Measurements from ENCODE around the gene RABL2B. TPM values are rescaled to one million over a fixed set of nuclear protein-coding genes. Genes with fewer than 3 reads are reported as not detected.
A peak's percentile ranks its signal among the peaks of the same experiment; 100 is the strongest.

RABL2B gene
- total RNA-seq, 4 donors from 2014 or later: 1.0 to 8.2 (median 1.7) TPM

DNA sequence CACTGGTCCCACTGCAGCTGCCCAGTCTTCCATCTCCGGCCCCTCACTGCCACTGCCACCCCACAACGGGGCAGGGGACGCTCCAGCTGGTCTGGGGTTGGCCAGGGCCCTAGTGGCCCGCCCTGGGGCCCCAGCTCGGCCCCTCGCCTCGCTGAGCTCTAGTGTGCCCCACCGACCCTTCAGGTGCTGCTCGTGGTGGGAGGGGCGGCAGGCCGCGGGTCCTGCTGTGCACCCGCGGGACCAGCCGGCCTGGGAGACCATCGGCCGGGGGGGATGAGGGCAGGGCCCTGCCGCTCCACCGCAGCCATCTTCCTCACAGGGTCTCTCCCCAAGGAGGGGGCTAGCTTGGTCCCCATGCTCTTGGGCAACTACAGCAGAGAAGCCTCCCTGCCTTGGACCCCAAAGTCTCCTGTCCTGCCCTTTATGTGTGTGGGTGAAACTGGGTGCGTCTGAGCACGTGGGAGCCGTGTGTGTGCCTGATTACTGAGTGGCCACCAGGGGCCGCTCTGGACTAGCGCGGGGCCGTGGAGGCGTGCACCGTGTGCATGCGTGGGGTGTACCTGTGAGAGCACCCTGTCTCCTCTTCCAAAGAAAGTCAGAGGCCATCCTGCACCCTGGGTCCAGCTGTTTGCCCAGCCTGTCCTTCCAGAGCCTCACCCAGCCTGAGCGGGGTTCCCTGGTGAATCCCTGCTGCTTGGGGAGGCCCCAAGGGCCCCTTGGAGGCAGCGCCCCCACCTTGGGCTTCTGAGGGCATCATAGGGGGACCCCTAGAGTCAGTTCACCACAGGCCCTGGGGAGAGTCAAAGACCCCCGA is 51.4 kb downstream of the RABL2B start:
- H3K27ac ChIP-seq: no peak overlapping the region
- H3K27me3 ChIP-seq: peaks cover 0 to 14% (median 11%) of the 10 kb centered on the region in 3 donors
- no peak overlapping the region for H3K4me3 ChIP-seq
- in situ Hi-C loops (cut with MboI; ENCODE audit: low sequenced_read_pairs in 4 of 4) (no loop called here), intact Hi-C loops (cut with DNase I; ENCODE audit: low total_unique reads) (no loop called here)
- ATAC-seq (no peak), DNase-seq (no peak)
- TF ChIP-seq POLR2A (IDR thresholded peaks at IDR 0.05): no peak
- TF ChIP-seq, protein P1, sequence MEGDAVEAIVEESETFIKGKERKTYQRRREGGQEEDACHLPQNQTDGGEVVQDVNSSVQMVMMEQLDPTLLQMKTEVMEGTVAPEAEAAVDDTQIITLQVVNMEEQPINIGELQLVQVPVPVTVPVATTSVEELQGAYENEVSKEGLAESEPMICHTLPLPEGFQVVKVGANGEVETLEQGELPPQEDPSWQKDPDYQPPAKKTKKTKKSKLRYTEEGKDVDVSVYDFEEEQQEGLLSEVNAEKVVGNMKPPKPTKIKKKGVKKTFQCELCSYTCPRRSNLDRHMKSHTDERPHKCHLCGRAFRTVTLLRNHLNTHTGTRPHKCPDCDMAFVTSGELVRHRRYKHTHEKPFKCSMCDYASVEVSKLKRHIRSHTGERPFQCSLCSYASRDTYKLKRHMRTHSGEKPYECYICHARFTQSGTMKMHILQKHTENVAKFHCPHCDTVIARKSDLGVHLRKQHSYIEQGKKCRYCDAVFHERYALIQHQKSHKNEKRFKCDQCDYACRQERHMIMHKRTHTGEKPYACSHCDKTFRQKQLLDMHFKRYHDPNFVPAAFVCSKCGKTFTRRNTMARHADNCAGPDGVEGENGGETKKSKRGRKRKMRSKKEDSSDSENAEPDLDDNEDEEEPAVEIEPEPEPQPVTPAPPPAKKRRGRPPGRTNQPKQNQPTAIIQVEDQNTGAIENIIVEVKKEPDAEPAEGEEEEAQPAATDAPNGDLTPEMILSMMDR (IDR thresholded peaks at IDR 0.05 in 4 of 5, conservative IDR thresholded peaks at IDR 0.05 in 1 of 5): peak in 4 of 5 experiments; percentile 43 to 66 (median 58)
- no peaks in the 10 kb centered on the region for H3K36me3 ChIP-seq
- H3K9me3 ChIP-seq: no peaks in the 10 kb centered on the region
- peaks cover 6 to 15% of the 10 kb centered on the region in 2 donors for H3K4me1 ChIP-seq

DNA sequence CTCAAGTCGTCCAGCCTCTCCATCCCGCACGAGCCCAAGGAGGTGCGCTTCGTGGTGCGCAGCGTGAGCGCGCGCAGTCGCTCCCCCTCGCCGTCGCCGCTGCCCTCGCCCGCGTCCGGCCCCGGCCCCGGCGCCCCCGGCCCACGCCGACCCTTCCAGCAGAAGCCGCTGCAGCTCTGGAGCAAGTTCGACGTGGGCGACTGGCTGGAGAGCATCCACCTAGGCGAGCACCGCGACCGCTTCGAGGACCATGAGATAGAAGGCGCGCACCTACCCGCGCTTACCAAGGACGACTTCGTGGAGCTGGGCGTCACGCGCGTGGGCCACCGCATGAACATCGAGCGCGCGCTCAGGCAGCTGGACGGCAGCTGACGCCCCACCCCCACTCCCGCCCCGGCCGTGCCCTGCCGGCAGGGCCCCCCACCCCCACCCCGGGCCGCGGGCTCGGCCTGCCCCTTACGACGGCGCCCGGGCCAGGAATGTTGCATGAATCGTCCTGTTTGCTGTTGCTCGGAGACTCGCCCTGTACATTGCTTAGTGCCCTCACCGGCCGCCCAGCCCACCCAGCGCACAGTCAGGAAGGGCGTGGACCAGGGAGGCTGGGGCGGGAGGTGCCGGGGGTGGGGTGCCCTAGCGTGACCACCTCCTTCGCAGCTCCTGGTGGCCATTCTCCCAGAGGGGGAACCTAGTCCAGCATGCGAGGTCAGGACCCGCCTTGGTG is 52.3 kb downstream of the RABL2B start:
- no peak overlapping the region for H3K4me3 ChIP-seq
- H3K27me3 ChIP-seq: peaks cover 0 to 14% (median 11%) of the 10 kb centered on the region in 3 donors
- in situ Hi-C loops (cut with MboI; ENCODE audit: low sequenced_read_pairs in 4 of 4): no loop called here
- ATAC-seq: no peak
- peak in 1 of 2 donors; percentile 5 for DNase-seq
- H3K4me1 ChIP-seq: peaks cover 7 to 17% of the 10 kb centered on the region in 2 donors
- H3K27ac ChIP-seq: no peak overlapping the region
- H3K36me3 ChIP-seq: no peaks in the 10 kb centered on the region
- intact Hi-C loops (cut with DNase I; ENCODE audit: low total_unique reads): no loop called here
- no peaks in the 10 kb centered on the region for H3K9me3 ChIP-seq
- TF ChIP-seq, protein P1 (IDR thresholded peaks at IDR 0.05 in 4 of 5, conservative IDR thresholded peaks at IDR 0.05 in 1 of 5): no peak
- TF ChIP-seq POLR2A (IDR thresholded peaks at IDR 0.05): no peak

DNA sequence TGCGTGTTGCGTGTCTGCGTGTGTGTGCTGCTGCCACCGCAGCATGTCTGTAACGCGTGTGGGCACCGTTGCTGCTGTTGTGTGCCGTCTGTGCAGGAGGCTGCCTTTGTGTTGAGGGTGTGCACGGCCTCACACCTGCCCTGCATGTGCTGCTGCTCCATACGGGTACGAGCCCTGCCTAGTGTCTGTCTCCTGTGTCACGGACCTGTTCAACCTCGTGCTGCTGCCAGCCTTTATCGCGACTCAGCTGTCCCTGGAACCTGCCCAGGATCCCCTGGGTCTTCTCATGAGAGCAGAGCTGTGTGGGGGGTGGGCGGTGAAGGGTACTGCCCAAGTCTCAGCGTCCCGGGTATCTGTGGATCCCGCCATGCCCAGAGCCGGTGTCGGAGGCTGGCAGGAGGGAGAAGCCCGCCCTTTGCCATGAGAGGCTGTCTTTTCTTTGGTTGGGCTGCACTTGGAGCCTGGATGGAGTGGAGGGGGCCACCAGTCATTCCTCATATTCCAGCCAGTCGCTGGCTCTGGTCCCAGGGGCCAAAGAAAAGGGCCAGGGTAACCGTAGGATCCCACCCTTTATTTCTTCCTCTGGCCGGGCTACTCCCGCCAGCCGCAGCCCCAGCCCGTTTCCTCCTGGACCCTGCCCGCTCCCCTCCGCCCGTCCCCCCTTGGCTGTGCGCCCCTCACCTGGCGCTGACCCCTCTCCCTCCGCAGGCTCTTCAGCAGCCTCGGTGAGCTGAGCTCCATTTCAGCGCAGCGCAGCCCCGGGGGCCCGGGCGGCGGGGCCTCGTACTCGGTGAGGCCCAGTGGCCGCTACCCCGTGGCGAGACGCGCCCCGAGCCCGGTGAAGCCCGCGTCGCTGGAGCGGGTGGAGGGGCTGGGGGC is 53.2 kb downstream of the RABL2B start:
- ATAC-seq (no peak), DNase-seq (peak in 1 of 2 donors; percentile 6)
- Histone ChIP-seq H3K9me3 (no peaks in the 10 kb centered on the region), H3K27ac (no peak overlapping the region), H3K4me3 (no peak overlapping the region), H3K4me1 (peaks cover 7 to 17% of the 10 kb centered on the region in 2 donors), H3K36me3 (no peaks in the 10 kb centered on the region), H3K27me3 (peaks cover 0 to 14% (median 11%) of the 10 kb centered on the region in 3 donors)
- no peak for TF ChIP-seq POLR2A (IDR thresholded peaks at IDR 0.05)
- TF ChIP-seq, protein P1 (IDR thresholded peaks at IDR 0.05 in 4 of 5, conservative IDR thresholded peaks at IDR 0.05 in 1 of 5): no peak
- in situ Hi-C loops (cut with MboI; ENCODE audit: low sequenced_read_pairs in 4 of 4) (no loop called here), intact Hi-C loops (cut with DNase I; ENCODE audit: low total_unique reads) (no loop called here)

DNA sequence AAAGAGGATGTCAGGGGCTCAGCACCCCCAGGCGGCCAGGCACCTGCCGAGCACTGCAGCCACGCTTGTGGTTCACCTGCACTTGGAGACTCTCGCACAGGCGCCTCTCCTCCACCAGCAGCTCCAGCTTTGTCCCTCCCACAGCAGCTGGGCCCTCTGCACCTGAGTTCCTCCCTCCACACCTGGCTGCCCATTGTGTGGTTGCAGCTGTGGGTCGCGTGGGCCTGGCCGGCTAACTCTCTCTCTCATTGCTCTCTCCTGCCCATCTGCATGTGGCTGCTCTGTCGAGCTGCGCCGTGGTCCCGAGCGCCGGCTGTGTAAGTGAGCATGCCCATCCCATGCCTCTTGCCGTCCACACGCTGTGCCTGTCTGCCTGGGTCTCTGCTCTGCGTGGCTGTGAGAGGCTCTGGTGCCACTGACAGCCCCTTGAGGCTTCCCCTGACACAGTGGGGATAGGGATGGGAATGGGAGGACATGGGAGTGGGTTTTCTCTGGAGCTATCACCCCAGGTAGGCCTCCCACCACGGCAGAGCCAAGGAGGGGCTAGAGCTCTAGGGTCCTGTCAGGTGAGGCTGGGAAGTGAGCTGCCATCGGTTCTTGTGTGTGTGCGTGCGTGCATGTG is 53.9 kb downstream of the RABL2B start:
- ATAC-seq: no peak
- H3K27me3 ChIP-seq: peaks cover 0 to 14% (median 11%) of the 10 kb centered on the region in 3 donors
- H3K4me1 ChIP-seq: peaks cover 7 to 17% of the 10 kb centered on the region in 2 donors
- in situ Hi-C loops (cut with MboI; ENCODE audit: low sequenced_read_pairs in 4 of 4): no loop called here
- intact Hi-C loops (cut with DNase I; ENCODE audit: low total_unique reads): no loop called here
- H3K36me3 ChIP-seq: no peaks in the 10 kb centered on the region
- H3K4me3 ChIP-seq: no peak overlapping the region
- no peak overlapping the region for H3K27ac ChIP-seq
- no peak for TF ChIP-seq POLR2A (IDR thresholded peaks at IDR 0.05)
- TF ChIP-seq, protein P1 (IDR thresholded peaks at IDR 0.05 in 4 of 5, conservative IDR thresholded peaks at IDR 0.05 in 1 of 5): no peak
- no peak for DNase-seq
- H3K9me3 ChIP-seq: no peaks in the 10 kb centered on the region
